HG03139 (cell line): Measurements from ENCODE around the gene TMPRSS15.

Source experiments
- ATAC-seq: cut with Tn5 transposase; IDR thresholded peaks from one replicate; pipeline ENCODE4 v1.9.1; 2021; ENCODE audit not compliant: unreplicated experiment

Gene TMPRSS15

GRCh38 chr21:18248171-18248570 is 155.4 kb downstream of the TMPRSS15 start:
- ATAC-seq: no peak

GRCh38 chr21:18245464-18245967 is 158.1 kb downstream of the TMPRSS15 start:
- ATAC-seq: no peak

- ATAC-seq: no peak
Observed at GRCh38 chr21:18244671-18245463, 158.7 kb downstream of the TMPRSS15 start, which contains the start of gene CHODL. Gene CHODL (plus strand): TSS chr21:18244833. CDS start chr21:18245224, 391 bp downstream.

GRCh38 chr21:18235545-18235944 is 168.0 kb downstream of the TMPRSS15 start:
- ATAC-seq: no peak

GRCh38 chr21:18228060-18228739 is 175.4 kb downstream of the TMPRSS15 start:
- ATAC-seq: no peak

- no peak for ATAC-seq
Observed at GRCh38 chr21:18222346-18222745, 181.2 kb downstream of the TMPRSS15 start.

GRCh38 chr21:18220498-18220897 is 183.1 kb downstream of the TMPRSS15 start:
- ATAC-seq: no peak
